Duodenal mucosa (tissue), 2 donors: ENCODE data around the gene PEX5.
"Not testable (repeated sequence)": the region's sequence is repeated elsewhere in the genome, so short reads cannot be mapped to it uniquely, and the experiment has no call there.

Experiments used
- H3K27ac ChIP-seq: one replicate; pipeline ENCODE4 v1.7.0; 2013; ENCODE audit warnings: low read depth, low read length
- H3K27me3 ChIP-seq, 2 donors: one replicate each; pipeline ENCODE4 v1.7.0; 2013; ENCODE audit warnings: low read length in 2 of 2, control low read depth in 1 of 2; ENCODE audit not compliant: insufficient read depth in 2 of 2, control insufficient read depth in 1 of 2
- H3K36me3 ChIP-seq, 2 donors: one replicate each; pipeline ENCODE4 v1.7.0; 2013; ENCODE audit warnings: low read length in 2 of 2, control low read depth in 1 of 2; ENCODE audit not compliant: insufficient read depth in 2 of 2, control insufficient read depth in 1 of 2
- H3K4me1 ChIP-seq, 2 donors: one replicate each; pipeline ENCODE4 v1.7.0; 2013; ENCODE audit warnings: low read length in 2 of 2, control low read depth in 1 of 2; ENCODE audit not compliant: insufficient read depth in 2 of 2, control insufficient read depth in 1 of 2
- H3K4me3 ChIP-seq, 2 donors: one replicate each; pipeline ENCODE4 v1.7.0; 2013; ENCODE audit warnings: low read length in 2 of 2, low read depth in 1 of 2
- H3K9ac ChIP-seq, 2 donors: one replicate each; pipeline ENCODE4 v1.7.0; 2013; ENCODE audit warnings: low read length in 2 of 2, low read depth in 1 of 2
- H3K9me3 ChIP-seq, 2 donors: one replicate each; pipeline ENCODE4 v1.7.0; 2013; ENCODE audit warnings: low read length in 2 of 2, control low read depth in 1 of 2; ENCODE audit not compliant: control insufficient read depth in 1 of 2

The PEX5 gene

DNA sequence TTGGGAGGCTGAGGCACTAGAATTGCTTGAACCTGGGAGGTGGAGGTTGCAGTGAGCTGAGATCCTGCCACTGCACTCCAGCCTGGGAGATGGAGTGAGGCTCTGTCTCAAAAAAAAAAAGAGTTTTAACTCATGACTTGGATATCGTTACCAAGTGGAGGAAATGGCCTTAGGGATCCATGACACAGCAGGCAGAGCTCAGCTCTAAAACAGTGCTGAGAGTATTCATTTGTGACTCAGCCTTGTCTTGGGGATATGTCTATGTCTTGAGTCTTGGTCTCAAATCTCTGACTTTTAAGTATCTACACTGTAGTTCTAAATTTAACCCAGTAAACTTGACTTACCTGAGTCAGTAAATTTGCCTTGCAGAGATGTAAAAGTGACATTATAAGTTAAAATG is 8.8 kb upstream of the PEX5 start:
- Histone ChIP-seq H3K9ac (no peak overlapping the region), H3K4me1 (no peaks in the 10 kb centered on the region), H3K4me3 (no peak overlapping the region), H3K27ac (no peak overlapping the region), H3K27me3 (no peaks in the 10 kb centered on the region), H3K9me3 (no peaks in the 10 kb centered on the region), H3K36me3 (no peaks in the 10 kb centered on the region)

GRCh38 chr12:7186058-7186457 is 3.4 kb upstream of the PEX5 start:
- H3K27ac ChIP-seq, H3K4me3 ChIP-seq: not testable (repeated sequence)

GRCh38 chr12:7188562-7189397 is 706 bp upstream of the PEX5 start:
- peaks cover 7 to 14% of the 10 kb centered on the region in 2 donors for H3K36me3 ChIP-seq

More at GRCh38 chr12:7186058-7186457, 3.4 kb upstream of the PEX5 start:
- H3K4me1 ChIP-seq, result peaks cover 9 to 19% of the 10 kb centered on the region in 2 donors
- H3K27me3 ChIP-seq, H3K36me3 ChIP-seq, H3K9ac ChIP-seq, H3K9me3 ChIP-seq: not testable (repeated sequence)

GRCh38 chr12:7190268-7191055 is 976 bp downstream of the PEX5 start:
- H3K4me1 ChIP-seq, result peaks cover 9 to 19% of the 10 kb centered on the region in 2 donors
- peak overlapping the region; percentile 70 to 84 for H3K9ac ChIP-seq
- no peaks in the 10 kb centered on the region for H3K9me3 ChIP-seq
- H3K27ac ChIP-seq, result no peak overlapping the region
- H3K36me3 ChIP-seq, result peaks cover 7 to 20% of the 10 kb centered on the region in 2 donors
- no peaks in the 10 kb centered on the region for H3K27me3 ChIP-seq
- H3K4me3 ChIP-seq, result peak overlapping the region; percentile 91 to 92

More at GRCh38 chr12:7188562-7189397, 706 bp upstream of the PEX5 start:
- Histone ChIP-seq H3K27ac (peak overlapping the region; percentile 67), H3K4me1 (peaks cover 9 to 19% of the 10 kb centered on the region in 2 donors), H3K27me3 (no peaks in the 10 kb centered on the region), H3K4me3 (peak overlapping the region; percentile 91 to 94), H3K9me3 (no peaks in the 10 kb centered on the region), H3K9ac (peak overlapping the region; percentile 88 to 91)

DNA sequence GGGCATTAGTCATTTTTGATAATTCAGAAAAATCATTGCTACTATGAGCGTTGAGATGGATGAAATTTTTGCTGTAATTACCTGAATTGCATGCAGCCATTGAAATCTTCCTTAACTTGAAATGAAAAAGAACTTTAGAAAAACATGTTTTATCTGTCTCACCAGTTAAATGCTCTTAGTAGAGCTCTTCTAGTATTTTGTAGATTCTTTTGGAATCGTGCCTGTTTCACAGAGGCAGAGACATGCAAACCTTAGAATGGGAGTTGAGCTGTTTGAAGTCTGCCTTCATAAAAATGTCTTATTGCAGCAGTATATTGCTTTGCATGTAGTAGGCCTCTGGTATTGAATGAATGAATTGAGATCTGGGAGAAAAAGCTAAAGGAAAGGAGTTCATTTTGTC is 4.2 kb downstream of the PEX5 start:
- Histone ChIP-seq H3K4me1 (peaks cover 6 to 22% of the 10 kb centered on the region in 2 donors), H3K9ac (no peak overlapping the region), H3K27ac (no peak overlapping the region), H3K4me3 (no peak overlapping the region), H3K9me3 (no peaks in the 10 kb centered on the region), H3K36me3 (peaks cover 7 to 20% of the 10 kb centered on the region in 2 donors), H3K27me3 (no peaks in the 10 kb centered on the region)

GRCh38 chr12:7197841-7198240 is 8.4 kb downstream of the PEX5 start:
- peak overlapping the region in 1 of 2 donors; percentile 1 for H3K9ac ChIP-seq
- H3K27me3 ChIP-seq, result no peaks in the 10 kb centered on the region
- H3K27ac ChIP-seq, result peak overlapping the region; percentile 44
- peak overlapping the region in 1 of 2 donors; percentile 43 for H3K4me3 ChIP-seq
- H3K36me3 ChIP-seq, result peaks cover 13 to 33% of the 10 kb centered on the region in 2 donors
- no peaks in the 10 kb centered on the region for H3K9me3 ChIP-seq
- H3K4me1 ChIP-seq, result peaks cover 4 to 9% of the 10 kb centered on the region in 2 donors

DNA sequence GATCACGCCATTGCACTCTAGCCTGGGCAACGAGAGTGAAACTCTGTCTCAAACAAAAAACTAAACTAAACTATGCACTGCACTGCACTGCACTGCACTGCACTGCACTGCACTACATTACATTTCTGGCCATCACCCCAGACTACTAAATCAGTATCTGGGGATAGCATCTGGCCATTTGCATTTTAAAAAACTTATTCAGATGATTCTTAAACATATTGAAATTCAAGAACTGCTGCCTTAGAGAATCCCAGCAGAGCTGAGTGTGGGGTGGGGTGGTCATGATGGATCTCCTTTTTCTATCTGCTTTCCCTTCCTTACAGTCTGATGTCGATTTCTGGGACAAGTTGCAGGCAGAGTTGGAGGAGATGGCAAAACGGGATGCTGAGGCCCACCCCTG is 13.6 kb downstream of the PEX5 start:
- Histone ChIP-seq H3K4me3 (no peak overlapping the region), H3K4me1 (peaks cover 2 to 4% of the 10 kb centered on the region in 2 donors), H3K27me3 (no peaks in the 10 kb centered on the region), H3K9ac (no peak overlapping the region), H3K36me3 (peaks cover 21 to 60% of the 10 kb centered on the region in 2 donors), H3K9me3 (no peaks in the 10 kb centered on the region), H3K27ac (no peak overlapping the region)

DNA sequence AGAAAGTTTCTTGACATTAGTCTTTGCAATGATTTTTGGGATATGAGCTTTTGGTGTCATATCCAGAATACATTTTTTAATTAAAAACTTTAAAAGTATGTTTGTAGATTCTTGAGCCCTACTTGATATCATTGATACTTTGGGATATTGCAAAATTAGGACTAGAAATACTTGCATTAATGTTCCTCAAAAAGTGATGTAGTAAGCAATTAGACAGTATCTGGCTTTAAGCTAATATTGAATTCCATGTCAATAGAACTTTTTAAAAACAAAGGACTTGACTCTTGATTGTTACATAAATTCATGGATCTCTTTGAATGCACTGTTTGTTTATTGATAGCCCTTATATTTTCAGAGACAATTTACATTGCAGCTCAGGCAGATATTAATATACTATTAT is 15.6 kb downstream of the PEX5 start:
- H3K4me3 ChIP-seq, result no peak overlapping the region
- H3K4me1 ChIP-seq, result no peaks in the 10 kb centered on the region
- no peak overlapping the region for H3K9ac ChIP-seq
- H3K9me3 ChIP-seq, result no peaks in the 10 kb centered on the region
- no peaks in the 10 kb centered on the region for H3K27me3 ChIP-seq
- H3K36me3 ChIP-seq, result peaks cover 39 to 80% of the 10 kb centered on the region in 2 donors
- H3K27ac ChIP-seq, result no peak overlapping the region

DNA sequence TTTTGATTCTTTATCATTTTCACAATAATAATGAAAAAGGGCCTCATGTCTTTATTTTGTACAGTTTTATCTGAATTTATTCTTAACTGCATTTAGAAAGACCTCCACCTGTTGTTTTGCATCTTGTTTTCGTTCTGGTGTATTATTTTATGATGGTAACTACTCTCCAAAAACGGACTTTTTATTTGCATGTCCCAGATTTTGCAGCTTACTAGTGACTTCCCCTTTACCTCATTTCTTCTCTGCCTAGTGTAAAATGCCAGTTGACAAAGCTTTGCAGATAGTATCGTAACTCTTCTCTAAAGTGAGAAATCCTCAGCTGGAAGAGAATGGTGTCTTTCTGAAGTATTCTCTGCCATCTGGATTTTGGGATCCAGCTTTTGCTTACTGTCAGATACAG is 17.2 kb downstream of the PEX5 start:
- H3K27me3 ChIP-seq, result no peaks in the 10 kb centered on the region
- H3K4me3 ChIP-seq, result no peak overlapping the region
- H3K36me3 ChIP-seq, result peaks cover 45 to 88% of the 10 kb centered on the region in 2 donors
- H3K4me1 ChIP-seq, result no peaks in the 10 kb centered on the region
- no peak overlapping the region for H3K9ac ChIP-seq
- no peaks in the 10 kb centered on the region for H3K9me3 ChIP-seq
- no peak overlapping the region for H3K27ac ChIP-seq
